ENCODE results near the gene MAML3.

GRCh38 chr4:139719381-139720101, 434.4 kb downstream of the MAML3 start:
- TF ChIP-seq GATA3 (IDR thresholded peaks at IDR 0.05; ENCODE audit: low read depth, low read length) (no peak), GATA2 (IDR thresholded peaks at IDR 0.05; ENCODE audit: low read depth, low read length) (no peak)
